Pons (tissue), 1 donor: ENCODE data around the gene FOXE3.
A peak's percentile ranks its signal among the peaks of the same experiment; 100 is the strongest.

Source experiments
- DNase-seq: peaks from one replicate; pipeline ENCODE4 v3.0.0-alpha.2; 2016; ENCODE audit warnings: low spot score

Gene FOXE3

GRCh38 chr1:47435506-47436303, 19.6 kb downstream of the FOXE3 start:
- DNase-seq = no peak

- DNase-seq = peak; percentile 43
Measured at GRCh38 chr1:47436304-47436978, 20.4 kb downstream of the FOXE3 start.

GRCh38 chr1:47436979-47437446, 20.9 kb downstream of the FOXE3 start:
- no peak for DNase-seq

GRCh38 chr1:47437447-47438164, 21.5 kb downstream of the FOXE3 start, which contains the start of gene FOXD2:
TSS of gene FOXD2 (plus strand) at chr1:47438044. CDS start at chr1:47438136, 92 bp downstream.
- peak; percentile 48 for DNase-seq

- DNase-seq = no peak
Measured at GRCh38 chr1:47438165-47439016, 22.3 kb downstream of the FOXE3 start.

GRCh38 chr1:47439017-47439818, 23.1 kb downstream of the FOXE3 start:
- DNase-seq = no peak

GRCh38 chr1:47439819-47440598, 23.9 kb downstream of the FOXE3 start:
- DNase-seq = no peak

- DNase-seq = no peak
Measured at GRCh38 chr1:47440599-47441081, 24.6 kb downstream of the FOXE3 start.

- DNase-seq = no peak
Measured at GRCh38 chr1:47441450-47442106, 25.5 kb downstream of the FOXE3 start.

GRCh38 chr1:47442202-47442601, 26.1 kb downstream of the FOXE3 start:
- no peak for DNase-seq

GRCh38 chr1:47442842-47443529, 26.9 kb downstream of the FOXE3 start:
- DNase-seq = no peak

- DNase-seq = no peak
Measured at GRCh38 chr1:47443530-47444296, 27.6 kb downstream of the FOXE3 start.

- no peak for DNase-seq
Measured at GRCh38 chr1:47444297-47444561, 28.1 kb downstream of the FOXE3 start.

GRCh38 chr1:47444562-47445465, 28.7 kb downstream of the FOXE3 start:
- no peak for DNase-seq

- DNase-seq = no peak
Measured at GRCh38 chr1:47445823-47446550, 29.9 kb downstream of the FOXE3 start.

- DNase-seq = no peak
Measured at GRCh38 chr1:47448462-47449222, 32.6 kb downstream of the FOXE3 start.
